ENCODE data around the gene BRF1.

BRF1 gene

GRCh38 chr14:105161964-105162668 lies 138.7 kb downstream of the BRF1 start:
- TF ChIP-seq CTCF (IDR thresholded peaks at IDR 0.05) = no peak
- H3K36me3 ChIP-seq (ENCODE audit: control insufficient read depth, insufficient read depth, low read length) = no peaks in the 10 kb centered on the region
- no peaks in the 10 kb centered on the region for H3K79me2 ChIP-seq
- no peak overlapping the region for H3K4me3 ChIP-seq (ENCODE audit: low read depth, low read length)
- H3K9ac ChIP-seq = no peak overlapping the region
- no peaks in the 10 kb centered on the region for H3K9me3 ChIP-seq (ENCODE audit: control insufficient read depth, low read length)
- H3K27me3 ChIP-seq (ENCODE audit: control insufficient read depth, insufficient read depth, low read length) = no peaks in the 10 kb centered on the region
- peaks cover 17% of the 10 kb centered on the region for H3K4me1 ChIP-seq
- H3K27ac ChIP-seq = no peak overlapping the region
- no peak overlapping the region for H3K4me2 ChIP-seq (ENCODE audit: low read length)
- H2AFZ ChIP-seq = no peak overlapping the region

DNA sequence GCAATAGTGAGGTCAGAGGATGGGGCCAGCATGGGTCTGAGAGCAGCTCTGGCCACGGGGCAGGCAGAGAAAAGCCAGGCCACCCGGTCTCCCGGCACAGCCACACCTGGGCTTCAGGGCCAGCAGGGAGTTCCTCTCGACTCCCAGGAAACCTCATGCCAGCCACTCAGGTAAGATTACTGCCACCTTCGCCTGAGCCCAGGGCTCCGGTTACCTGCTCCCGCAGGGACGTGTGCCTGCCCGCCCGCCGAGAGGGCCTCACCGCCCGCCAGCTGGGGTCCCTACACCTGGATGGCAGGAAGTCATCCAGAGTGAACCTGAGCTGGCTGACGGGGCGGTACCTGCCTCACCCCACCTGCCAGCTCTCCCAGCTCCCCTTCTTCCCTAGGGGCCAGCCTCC lies 139.5 kb downstream of the BRF1 start:
- Histone ChIP-seq H3K36me3 (ENCODE audit: control insufficient read depth, insufficient read depth, low read length) (no peaks in the 10 kb centered on the region), H2AFZ (no peak overlapping the region), H3K4me3 (ENCODE audit: low read depth, low read length) (no peak overlapping the region), H3K27ac (no peak overlapping the region), H3K9me3 (ENCODE audit: control insufficient read depth, low read length) (no peaks in the 10 kb centered on the region), H3K4me2 (ENCODE audit: low read length) (no peak overlapping the region), H3K79me2 (no peaks in the 10 kb centered on the region), H3K4me1 (peaks cover 9% of the 10 kb centered on the region), H3K27me3 (ENCODE audit: control insufficient read depth, insufficient read depth, low read length) (no peaks in the 10 kb centered on the region), H3K9ac (no peak overlapping the region)
- TF ChIP-seq CTCF (IDR thresholded peaks at IDR 0.05) = no peak

GRCh38 chr14:105160776-105161175 lies 140.0 kb downstream of the BRF1 start:
- Histone ChIP-seq H3K27me3 (ENCODE audit: control insufficient read depth, insufficient read depth, low read length) (no peaks in the 10 kb centered on the region), H3K4me1 (peaks cover 3% of the 10 kb centered on the region), H3K36me3 (ENCODE audit: control insufficient read depth, insufficient read depth, low read length) (no peaks in the 10 kb centered on the region), H3K27ac (no peak overlapping the region), H3K9ac (no peak overlapping the region), H3K9me3 (ENCODE audit: control insufficient read depth, low read length) (no peaks in the 10 kb centered on the region), H3K79me2 (no peaks in the 10 kb centered on the region), H3K4me2 (ENCODE audit: low read length) (no peak overlapping the region), H3K4me3 (ENCODE audit: low read depth, low read length) (no peak overlapping the region), H2AFZ (no peak overlapping the region)
- no peak for TF ChIP-seq CTCF (IDR thresholded peaks at IDR 0.05)

- no peak overlapping the region for H3K9ac ChIP-seq
- no peak overlapping the region for H3K27ac ChIP-seq
- H3K27me3 ChIP-seq (ENCODE audit: control insufficient read depth, insufficient read depth, low read length) = no peaks in the 10 kb centered on the region
- H3K4me3 ChIP-seq (ENCODE audit: low read depth, low read length) = no peak overlapping the region
- H3K4me1 ChIP-seq = no peaks in the 10 kb centered on the region
- H3K4me2 ChIP-seq (ENCODE audit: low read length) = no peak overlapping the region
- H2AFZ ChIP-seq = no peak overlapping the region
- no peak for TF ChIP-seq CTCF (IDR thresholded peaks at IDR 0.05)
- H3K36me3 ChIP-seq (ENCODE audit: control insufficient read depth, insufficient read depth, low read length) = no peaks in the 10 kb centered on the region
- no peaks in the 10 kb centered on the region for H3K79me2 ChIP-seq
- no peaks in the 10 kb centered on the region for H3K9me3 ChIP-seq (ENCODE audit: control insufficient read depth, low read length)
Observed at GRCh38 chr14:105159344-105159743, 141.5 kb downstream of the BRF1 start.

Measured in parathyroid adenoma (tissue), 2 donors.